ENCODE measurements around the gene ZNF276.
"Not testable (repeated sequence)": the region's sequence is repeated elsewhere in the genome, so short reads cannot be mapped to it uniquely, and the experiment has no call there.

The ZNF276 gene

GRCh38 chr16:89720813-89721545 lies at the start of gene ZNF276, which contains the start of gene VPS9D1:
ZNF276 (plus strand) TSS chr16:89721537; CDS start chr16:89721641, 104 bp downstream.
VPS9D1 (minus strand) TSS chr16:89720898; CDS start chr16:89720861, 37 bp downstream.
- no peak for FAIRE-seq

GRCh38 chr16:89671565-89671964 lies 49.8 kb upstream of the ZNF276 start:
- not testable (repeated sequence) for FAIRE-seq

GRCh38 chr16:89672177-89672941 lies 49.0 kb upstream of the ZNF276 start:
- FAIRE-seq, result no peak

- FAIRE-seq, result no peak
Measured at GRCh38 chr16:89678258-89678657, 43.1 kb upstream of the ZNF276 start.

GRCh38 chr16:89685916-89686315 lies 35.4 kb upstream of the ZNF276 start:
- FAIRE-seq, result no peak

- no peak for FAIRE-seq
Measured at GRCh38 chr16:89686520-89687091, 34.7 kb upstream of the ZNF276 start, which contains the start of gene CDK10. CDK10 (plus strand) TSS chr16:89686689; CDS start chr16:89686711, 22 bp downstream.

- FAIRE-seq, result no peak
Measured at GRCh38 chr16:89687092-89687940, 34.0 kb upstream of the ZNF276 start.

- FAIRE-seq, result no peak
Measured at GRCh38 chr16:89688395-89688794, 32.9 kb upstream of the ZNF276 start.

- FAIRE-seq, result no peak
Measured at GRCh38 chr16:89689142-89689541, 32.2 kb upstream of the ZNF276 start.

GRCh38 chr16:89689621-89690020 lies 31.7 kb upstream of the ZNF276 start:
- not testable (repeated sequence) for FAIRE-seq

GRCh38 chr16:89690392-89690901 lies 30.9 kb upstream of the ZNF276 start:
- FAIRE-seq, result no peak

GRCh38 chr16:89691231-89691985 lies 29.9 kb upstream of the ZNF276 start:
- no peak for FAIRE-seq

GRCh38 chr16:89691986-89692569 lies 29.3 kb upstream of the ZNF276 start:
- FAIRE-seq, result no peak

GRCh38 chr16:89693289-89693731 lies 28.0 kb upstream of the ZNF276 start:
- FAIRE-seq, result no peak

- no peak for FAIRE-seq
Measured at GRCh38 chr16:89693931-89694783, 27.2 kb upstream of the ZNF276 start.

GRCh38 chr16:89694784-89695085 lies 26.6 kb upstream of the ZNF276 start:
- FAIRE-seq, result not testable (repeated sequence)

GRCh38 chr16:89695086-89695874 lies 26.1 kb upstream of the ZNF276 start:
- FAIRE-seq, result no peak

GRCh38 chr16:89695875-89696669 lies 25.3 kb upstream of the ZNF276 start:
- no peak for FAIRE-seq
